ENCODE measurements around the gene OGFR.

The OGFR gene

DNA sequence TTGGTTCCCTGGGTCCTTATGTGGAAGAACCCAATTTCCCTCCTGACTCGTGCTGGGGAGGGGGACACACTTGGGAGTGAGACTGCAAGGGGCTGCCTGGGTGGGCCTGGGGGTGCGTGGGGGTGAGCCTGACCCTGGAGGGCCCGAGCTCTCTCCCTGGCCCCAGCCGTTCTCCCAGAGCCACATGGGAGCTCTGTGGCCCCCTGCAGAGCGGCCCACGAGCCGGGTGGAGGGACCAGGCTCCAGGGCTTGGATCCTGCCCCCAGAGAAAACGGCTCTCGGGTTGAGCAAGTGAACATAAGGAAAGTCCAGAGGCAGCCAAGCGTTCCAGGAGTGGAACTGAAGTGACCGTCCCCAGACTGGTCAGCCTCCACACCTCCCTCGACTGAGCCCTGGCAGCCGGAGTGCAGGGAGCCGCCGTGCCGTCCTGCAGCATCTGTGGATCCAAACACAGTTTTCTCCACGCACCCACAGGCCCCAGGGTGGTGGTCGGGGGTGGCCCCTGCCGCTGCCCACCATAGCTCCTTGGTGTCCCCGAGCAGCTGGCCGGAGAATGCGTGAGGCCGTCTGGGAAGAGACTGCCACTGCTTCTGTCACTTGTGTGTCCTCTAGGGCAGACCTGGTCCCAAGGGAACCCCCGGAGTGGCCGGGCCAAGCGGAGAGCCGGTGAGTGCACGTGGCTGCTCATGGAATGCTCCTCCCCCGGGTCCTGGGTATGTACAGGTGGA lies 22.8 kb downstream of the OGFR start:
- no peak for DNase-seq

DNA sequence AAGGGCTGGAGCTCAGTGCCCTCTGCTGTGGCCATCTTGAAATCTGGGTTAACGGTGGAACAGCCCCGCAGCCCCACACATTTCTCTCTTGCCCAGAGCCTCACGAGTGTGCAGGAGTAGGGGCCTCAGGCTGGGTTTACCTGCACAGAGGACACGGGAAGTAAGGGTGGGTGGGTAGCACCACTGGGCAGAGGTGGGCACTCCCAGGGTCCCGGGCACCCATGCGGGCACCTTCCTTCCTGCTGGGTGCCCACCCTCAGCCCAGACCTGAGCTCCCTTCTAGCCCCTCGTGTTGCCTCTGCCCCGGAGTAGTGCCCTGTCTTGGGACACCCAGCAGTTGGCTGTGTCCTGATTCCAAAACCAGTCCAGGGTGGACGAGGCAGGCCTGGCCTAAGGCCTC lies 23.4 kb downstream of the OGFR start:
- no peak for DNase-seq

- no peak for DNase-seq
Measured at GRCh38 chr20:62828511-62829230, 24.0 kb downstream of the OGFR start.

DNA sequence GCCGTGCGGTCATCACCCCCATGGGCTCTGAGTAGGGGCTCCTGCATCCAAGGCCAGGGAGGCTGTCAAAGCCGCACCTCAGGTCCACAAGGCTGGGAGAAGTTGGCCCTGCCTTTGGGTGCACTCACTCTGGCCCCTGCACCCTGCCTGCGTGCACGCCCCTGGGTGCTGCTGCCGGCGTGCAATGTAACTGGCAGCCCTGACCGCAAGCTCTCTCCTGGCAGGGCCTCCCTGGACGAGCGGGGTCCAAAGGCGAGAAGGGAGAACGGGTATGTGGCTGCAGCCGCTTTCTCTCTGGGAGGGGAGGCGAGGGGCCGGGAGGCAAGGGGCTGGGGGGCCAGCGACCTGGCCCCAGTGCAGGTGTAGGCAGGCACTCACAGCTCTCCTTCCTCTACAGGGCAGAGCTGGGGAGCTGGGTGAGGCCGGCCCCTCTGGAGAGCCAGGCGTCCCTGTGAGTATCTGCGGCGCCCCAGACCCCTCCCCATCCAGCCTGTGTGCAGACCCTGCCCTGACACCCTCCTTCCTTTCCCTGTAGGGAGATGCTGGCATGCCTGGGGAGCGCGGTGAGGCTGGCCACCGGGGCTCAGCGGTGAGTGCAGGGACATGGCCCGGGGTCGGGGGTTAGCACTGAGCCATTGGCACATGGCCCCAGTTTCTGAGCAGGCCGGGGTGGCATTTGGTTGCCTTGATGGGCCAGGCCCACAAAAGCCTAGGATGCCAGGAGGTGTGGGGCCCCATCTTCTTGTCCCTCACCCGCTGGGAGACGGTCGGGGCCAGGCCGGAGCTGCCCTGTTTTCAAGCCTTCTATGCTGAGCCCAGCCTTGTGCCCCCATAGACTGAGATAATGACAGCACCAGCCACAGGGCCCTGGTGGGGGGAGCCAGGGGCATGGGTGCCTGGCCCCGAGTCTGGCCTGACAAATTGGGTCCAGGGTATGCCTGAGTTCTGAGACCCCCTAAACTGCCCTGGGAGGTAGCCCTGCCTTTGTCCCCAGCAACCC lies 24.9 kb downstream of the OGFR start:
- no peak for DNase-seq

DNA sequence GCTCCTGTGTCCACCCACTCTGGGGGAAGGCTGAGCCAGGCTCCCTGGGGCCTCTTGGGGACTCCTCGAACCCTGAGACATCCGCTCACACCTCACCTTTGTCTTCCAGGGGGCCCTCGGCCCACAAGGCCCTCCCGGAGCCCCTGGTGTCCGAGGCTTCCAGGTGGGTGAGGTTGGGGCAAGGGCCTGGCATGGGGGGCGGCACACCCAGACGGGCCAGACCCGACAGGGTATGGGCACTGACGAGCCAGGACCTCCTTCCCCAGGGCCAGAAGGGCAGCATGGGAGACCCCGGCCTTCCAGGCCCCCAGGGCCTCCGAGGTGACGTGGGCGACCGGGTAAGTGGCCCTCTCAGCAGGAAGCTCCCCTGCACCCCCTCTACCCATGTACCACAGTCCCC lies 25.6 kb downstream of the OGFR start:
- DNase-seq = no peak

DNA sequence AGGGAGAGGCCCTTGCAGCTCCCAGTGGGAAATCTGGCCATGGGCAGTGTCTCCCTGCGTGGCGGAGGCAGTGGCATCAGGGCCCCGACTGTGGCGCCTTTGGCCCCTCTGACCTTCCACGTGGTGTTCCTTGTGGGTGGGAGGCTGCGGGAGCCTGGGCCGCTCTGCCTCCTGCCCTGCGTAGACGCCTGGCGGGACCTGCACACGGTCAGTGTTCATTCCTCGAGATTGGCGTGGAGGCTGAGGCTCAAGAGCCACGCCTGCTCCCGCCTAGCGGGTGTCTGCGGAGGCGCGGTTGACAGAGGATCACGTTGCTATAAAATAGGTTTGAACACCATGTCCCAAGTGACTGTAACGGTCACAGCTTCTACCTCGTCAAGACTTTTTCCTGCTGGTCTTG lies 26.2 kb downstream of the OGFR start:
- no peak for DNase-seq

DNA sequence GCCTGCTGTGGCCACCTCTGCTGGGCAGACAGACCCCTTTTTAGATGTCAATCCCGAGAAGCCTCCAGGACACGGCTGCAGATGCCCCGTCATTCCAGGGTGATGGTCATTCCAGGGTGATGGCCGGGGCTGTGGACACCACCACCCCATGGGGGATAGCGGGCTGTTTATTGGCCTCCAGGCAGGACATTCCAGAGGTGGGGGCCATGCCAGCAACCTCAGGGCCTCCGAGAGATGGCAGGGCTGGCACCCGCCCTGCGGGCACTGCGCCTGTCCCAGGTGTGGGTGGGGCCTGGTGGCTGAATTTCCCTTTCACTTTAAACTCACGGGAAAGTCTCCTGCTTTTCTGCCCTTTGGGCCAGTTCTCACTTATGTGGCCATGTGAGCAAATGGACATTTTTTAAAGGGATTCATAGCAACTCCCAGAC lies 26.7 kb downstream of the OGFR start:
- DNase-seq = no peak

DNA sequence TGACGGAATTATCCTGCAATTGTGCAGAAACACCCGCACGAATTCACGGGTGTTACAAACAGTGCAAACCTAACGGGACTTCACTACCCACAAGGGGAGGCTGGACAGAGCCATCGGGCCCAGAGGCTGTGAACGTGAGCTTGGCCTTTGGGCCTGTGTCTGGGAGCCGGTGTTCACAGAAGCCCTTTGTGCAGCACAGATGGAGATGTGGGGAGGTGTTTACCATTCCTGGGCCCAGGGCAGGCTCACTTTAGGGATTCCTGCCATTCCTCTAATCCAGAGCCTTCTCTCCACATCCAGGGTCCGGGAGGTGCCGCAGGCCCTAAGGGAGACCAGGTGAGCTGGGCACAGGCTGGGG lies 27.2 kb downstream of the OGFR start:
- no peak for DNase-seq

DNA sequence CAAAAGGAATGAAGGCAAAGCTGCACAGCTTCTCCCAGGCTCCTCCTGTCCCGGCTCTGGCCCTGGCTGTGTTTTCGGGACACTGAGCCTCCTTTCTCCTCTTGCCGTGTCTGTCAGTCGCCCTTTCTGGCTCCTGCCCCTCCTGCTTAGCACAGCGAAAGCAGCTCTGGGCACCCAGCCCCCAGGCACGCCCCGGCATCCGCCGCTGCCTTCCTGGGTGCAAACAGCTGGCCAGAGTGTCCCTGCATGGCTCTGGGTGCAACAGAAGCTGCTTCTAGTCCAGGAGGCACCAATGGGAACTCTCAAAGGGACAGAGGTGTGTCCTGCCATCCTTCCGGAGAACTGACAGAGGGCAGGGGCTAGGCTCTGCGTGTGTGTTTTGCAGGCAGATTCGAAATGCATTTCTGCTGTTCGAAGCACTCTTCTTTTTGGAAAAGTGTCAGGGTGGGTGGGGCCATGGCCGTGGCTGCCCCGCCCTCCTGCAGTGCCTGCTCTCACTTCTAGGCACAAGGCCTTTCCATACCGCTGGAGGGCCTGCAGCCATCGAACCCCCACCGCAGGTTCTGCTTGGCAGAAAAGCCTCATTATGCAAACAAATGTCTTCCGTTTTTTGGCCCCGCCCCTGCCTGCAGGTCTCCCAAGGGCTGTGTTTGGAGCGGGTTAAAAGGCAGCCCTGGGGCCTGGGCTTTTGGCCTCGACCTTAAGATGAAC lies 27.7 kb downstream of the OGFR start:
- no peak for DNase-seq

GRCh38 chr20:62832951-62833391 lies 28.3 kb downstream of the OGFR start:
- no peak for DNase-seq

GRCh38 chr20:62834967-62835730 lies 30.5 kb downstream of the OGFR start:
- DNase-seq = no peak

GRCh38 chr20:62835931-62836861 lies 31.6 kb downstream of the OGFR start:
- no peak for DNase-seq

GRCh38 chr20:62836967-62837490 lies 32.4 kb downstream of the OGFR start:
- DNase-seq = no peak

GRCh38 chr20:62837790-62838127 lies 33.1 kb downstream of the OGFR start:
- no peak for DNase-seq

- DNase-seq = no peak
Measured at GRCh38 chr20:62838128-62838891, 33.7 kb downstream of the OGFR start.

GRCh38 chr20:62839261-62839660 lies 34.6 kb downstream of the OGFR start:
- no peak for DNase-seq

GRCh38 chr20:62839816-62840215 lies 35.2 kb downstream of the OGFR start:
- no peak for DNase-seq

- DNase-seq = no peak
Measured at GRCh38 chr20:62840244-62841197, 35.9 kb downstream of the OGFR start.

Measured in effector CD8-positive, alpha-beta T cell (primary cell).